GM18520 (cell line): ENCODE results near the gene SIAH1.
"Not testable (repeated sequence)": the region's sequence is repeated elsewhere in the genome, so short reads cannot be mapped to it uniquely, and the experiment has no call there.

Source experiments
- ATAC-seq: cut with Tn5 transposase; IDR thresholded peaks from one replicate; pipeline ENCODE4 v1.9.1; 2021; ENCODE audit not compliant: unreplicated experiment

SIAH1 gene

DNA sequence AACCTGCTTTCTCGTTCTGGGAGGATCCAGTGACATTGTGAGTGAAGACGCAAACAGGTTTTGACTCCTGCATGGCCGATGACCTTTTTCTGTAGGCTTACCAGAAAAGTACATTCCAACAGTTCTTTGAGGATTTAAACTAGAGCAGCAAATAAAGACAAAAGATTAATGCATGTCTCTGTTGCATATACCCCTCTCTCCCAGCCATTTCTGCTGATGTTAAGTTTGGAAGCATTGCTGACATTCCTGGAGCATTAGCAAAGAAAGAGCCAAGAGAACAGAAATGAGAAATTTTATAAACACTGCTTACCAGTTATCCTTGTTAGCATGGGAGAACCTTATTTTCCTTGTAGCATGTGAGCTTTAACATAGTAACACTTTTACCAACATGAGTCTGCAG, 49.3 kb downstream of the SIAH1 start:
- no peak for ATAC-seq

DNA sequence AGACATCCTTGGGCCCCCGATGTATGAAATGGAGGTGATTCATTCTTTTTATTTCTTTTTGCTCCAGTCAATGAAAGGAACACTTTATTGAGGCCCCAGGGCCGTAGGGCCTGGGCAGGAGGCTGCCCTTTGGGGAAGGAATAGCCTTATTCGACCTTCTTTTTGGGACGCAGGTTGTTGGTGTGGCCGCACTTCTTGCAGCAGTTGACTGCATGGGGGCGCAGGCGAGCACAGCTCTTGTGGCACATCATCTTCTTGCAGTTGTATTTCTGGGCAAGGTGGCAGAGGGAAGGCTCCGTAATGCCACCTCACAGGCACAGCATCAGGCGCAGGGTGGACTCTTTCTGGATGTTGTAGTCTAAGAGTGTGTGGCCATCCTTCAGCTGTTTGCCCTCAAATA, 50.9 kb downstream of the SIAH1 start:
- ATAC-seq: no peak

DNA sequence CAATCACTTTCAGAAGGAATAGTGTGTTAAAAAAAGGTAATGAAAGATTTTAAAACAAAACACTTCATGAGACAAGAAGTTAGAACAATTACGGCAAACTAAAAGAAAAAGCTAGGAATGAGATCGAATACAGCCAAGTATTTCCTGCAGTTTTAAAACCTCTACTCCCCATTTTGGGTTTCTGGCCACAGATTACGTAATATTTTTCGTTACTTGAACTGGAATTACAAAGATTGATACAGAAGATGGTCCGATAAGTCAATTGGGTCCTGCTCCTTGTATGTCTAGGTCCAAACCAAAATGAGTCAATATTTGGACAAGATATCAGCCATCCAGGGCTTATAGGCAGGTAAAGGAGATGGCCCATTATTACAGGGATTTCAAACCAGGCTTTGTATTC, 52.2 kb downstream of the SIAH1 start:
- no peak for ATAC-seq

DNA sequence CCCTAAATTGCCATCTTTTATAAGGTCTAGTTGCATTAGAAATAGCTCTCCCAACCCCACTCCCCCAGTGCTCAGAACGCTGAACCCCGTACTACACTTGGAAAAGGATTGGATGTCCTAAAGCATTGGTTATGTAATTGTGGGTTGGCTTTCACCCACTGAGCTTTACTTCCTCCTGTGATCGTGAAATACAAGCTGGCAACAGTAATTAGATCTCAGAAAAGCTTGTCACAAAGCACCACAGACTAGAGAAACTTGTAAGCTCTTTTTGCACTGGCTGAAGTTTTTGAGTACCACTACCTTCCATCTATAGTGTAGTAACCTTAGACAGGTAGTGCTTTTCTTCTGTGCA, 54.4 kb downstream of the SIAH1 start:
- ATAC-seq: no peak

DNA sequence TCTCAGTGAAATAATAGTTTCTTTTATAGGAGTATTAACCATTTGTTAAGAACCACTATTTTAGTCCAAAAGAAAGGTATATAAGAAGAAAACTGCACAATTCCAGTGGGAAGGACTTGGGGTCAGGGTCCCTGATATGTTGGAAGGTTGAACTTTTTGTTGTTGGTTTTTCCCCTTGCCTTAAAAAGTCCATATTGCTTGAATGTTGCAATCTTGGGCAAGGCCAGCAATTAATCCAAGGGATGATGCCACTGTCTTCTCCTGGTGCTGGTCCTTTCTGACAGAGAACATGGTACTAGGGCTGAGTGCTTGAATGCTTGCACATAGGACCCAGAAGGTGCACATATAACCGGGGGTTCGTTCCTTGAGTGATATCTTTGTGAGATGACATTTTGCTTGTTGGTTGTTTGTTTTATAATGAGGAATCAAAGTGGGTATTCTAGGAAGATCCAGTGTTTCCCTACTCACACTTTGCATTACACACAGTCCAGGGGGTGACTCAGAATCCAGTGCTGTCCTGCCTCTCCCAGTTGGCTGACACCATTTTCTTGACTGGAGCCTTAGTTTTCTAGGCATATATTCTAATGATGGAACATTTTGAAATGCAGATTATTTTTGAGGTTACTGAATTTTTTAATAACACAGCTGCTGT, 54.9 kb downstream of the SIAH1 start:
- no peak for ATAC-seq

DNA sequence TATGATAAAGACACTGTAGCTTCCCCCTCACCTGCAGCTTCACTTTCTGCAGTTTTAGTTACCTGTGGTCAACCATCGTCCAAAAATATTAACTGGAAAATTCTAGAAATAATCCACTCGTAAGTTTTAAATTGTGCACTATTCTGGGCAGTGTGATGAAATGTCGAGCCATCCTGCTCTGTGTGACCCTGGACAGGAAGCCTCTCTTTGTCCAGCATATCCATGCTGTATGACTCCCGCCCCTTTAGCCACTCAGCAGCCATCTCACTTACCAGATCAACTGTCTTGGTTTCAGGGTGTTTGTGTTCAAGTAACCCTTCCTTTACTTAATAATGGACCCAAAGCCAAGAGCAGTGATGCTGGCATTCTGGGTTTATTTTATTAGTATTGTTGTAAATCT, 56.1 kb downstream of the SIAH1 start:
- ATAC-seq: no peak

DNA sequence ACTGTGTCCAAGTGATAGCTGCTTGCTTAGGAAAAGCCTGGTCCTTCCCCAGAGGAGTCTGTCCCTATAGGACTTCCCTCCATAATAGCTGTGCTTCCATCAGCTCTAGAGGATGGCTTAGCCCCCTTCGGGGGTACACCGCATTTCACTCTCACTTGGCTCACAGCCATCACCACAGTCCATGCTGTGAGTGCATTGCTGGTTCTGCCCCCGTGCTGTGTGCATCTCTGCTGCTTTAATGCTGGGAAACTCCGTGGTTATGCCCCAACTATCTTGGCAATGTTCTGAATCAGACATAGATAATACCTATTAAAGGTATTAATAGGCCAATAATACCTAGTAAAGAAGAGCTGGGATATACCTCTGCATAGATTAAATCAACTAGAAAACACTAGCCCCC, 58.3 kb downstream of the SIAH1 start:
- ATAC-seq: no peak

DNA sequence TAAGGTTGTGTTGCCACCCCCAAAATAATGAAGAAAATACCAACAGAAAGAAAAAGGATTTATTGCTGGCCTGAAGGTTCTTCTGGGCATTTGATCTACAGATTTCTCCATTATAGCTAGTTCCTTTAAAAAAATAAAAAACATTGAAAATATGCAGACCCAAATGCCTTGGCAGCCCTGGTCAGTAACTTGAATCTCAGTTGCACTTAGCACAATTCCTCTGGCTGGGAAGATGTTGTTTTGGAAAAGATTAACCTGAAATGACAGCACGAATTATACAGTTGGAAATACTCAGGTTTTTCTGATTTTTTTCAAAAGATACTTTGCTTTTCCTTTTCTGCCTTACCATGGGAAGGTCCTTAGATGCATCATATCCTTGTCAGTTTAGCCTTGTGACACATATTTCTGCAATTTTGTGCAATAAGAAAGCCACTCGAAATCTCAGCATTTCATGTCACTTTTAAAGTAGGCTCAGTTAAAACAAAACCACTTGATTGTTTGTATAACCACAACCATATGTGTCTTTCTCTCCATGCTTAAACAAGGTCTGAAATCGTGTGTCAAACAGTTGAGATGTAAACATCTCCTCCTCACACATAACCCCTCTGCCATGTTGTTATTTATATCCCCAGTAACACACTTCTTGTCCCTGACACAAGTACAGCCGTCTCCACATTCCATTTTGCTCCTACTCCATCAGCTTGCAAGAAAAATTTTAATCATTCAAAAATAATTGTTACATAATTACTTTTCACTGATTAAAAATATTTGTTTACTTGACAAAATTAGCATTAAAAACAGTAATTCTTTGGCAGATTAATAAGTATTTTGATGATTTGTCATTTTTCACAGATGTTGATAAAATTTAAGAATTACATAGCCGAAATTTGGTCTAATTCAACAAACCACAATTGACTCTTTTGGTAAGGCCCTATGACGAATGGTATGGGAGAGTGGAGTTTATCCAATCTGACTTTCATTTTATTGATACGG, 61.1 kb downstream of the SIAH1 start:
- no peak for ATAC-seq

DNA sequence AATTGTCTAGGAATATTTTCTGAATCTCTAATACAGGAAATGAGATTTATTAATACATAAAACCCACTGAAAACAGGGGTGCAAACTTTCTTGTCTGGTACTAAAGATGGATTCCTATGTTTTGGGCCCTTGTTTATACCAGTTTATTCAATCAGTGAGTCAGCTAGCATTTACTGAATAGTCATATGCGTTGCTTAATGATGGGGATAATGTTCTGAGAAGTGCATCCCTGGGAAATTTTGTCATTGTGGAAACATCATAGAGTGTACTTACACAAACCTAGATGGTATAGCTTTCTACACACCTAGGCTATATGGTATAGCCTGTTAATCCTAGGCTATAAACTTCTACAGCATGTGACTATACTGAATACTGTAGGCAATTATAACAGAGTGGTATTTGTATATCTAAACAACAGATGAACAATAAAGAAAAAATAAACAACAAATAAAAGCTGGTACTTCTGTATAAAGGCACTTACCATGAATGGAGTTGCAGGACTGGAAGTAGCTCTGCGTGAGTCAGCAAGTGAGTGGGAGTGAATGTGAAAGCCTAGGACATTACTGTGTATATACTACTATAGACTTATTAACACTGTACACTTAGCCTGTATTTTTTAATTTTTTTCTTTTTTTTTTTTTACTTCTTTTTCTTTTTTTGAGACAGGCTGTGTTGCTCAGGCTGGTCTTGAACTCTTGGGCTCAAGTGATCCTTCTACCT, 63.7 kb downstream of the SIAH1 start:
- no peak for ATAC-seq

DNA sequence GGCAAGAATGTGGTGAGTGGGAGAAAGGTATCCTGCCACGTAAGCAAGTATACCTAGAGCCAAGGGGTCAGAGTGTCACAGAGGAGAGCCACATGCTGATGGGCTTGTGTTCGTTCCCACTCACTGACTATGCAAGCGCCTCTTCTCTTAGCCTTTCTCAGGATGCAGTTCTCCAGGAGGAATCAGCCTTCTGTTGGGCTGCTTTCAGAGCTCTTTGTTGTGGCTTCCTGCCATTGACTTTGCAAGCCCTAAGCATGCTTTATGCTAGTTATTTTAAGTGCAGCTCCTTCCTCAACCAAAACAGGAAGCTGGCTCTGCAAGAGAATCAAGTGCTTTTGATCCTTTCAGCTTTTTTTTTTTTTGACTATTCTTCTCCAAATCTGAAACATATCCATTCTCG, 66.6 kb downstream of the SIAH1 start:
- no peak for ATAC-seq

DNA sequence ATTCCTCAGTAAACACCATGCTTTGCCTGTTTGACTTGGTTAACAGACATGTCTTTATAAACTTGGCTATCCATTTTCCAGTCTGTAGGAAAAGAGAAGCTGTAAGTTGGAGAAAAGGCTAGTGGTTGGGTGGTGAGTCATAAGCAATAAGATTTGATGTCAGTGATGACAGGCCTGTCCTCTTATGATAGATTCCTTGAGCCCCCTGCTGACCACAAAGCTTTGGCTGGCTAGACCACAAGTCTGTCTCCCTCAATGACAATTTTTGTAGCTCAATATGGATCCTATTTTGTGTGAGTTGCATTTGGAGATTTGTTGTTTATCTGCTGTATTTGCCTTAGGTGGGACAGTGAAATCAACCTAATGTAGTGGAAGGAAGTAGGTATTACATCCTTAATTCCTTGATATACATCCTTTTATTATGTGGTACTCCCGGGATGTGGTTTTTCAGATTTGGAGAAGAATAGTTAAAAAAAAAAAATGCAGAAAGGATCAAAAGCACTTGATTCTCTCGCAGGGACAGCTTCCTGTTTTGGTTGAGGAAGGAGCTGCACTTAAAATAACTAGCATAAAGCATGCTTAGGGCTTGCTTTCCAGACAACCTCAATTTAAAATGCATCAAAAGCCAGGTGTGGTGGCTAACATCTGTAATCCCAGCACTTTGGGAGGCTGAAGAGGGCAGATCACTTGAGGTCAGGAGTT, 67.4 kb downstream of the SIAH1 start:
- ATAC-seq: no peak

DNA sequence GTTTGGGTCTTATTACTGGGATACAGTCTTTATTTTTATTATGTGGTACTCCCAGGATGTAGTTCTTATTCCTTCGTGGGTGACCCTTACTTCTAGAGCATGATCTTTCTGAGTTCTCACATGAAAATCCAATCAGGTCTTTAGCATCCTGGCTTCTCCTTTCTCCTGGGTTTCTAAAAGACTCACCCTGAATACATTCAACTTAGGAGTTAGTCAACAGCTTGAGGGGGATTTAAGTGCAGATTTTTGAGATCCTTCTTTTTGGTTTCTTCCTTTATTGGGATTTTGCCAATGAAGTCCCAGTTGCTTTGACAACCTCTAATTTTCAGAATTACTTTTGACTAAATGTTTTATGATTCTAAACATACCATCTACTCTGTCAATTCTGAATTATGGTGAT, 68.2 kb downstream of the SIAH1 start:
- no peak for ATAC-seq

DNA sequence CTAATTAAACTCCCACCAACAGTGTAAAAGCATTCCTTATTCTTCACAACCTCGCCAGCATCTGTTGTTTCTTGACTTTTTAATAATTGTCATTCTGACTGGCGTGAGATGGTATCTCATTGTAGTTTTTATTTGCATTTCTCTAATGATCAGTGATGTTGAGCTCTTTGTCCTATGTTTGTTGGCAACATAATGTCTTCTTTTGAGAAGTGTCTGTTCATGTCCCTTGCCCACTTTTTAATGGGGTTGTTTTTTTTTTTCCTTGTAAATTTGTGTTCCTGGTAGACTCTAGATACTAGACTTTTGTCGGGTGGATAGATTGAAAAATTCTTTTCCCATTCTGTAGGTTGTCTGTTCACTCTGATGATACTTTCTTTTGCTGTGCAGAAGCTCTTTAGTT, 71.3 kb downstream of the SIAH1 start:
- ATAC-seq: not testable (repeated sequence)

DNA sequence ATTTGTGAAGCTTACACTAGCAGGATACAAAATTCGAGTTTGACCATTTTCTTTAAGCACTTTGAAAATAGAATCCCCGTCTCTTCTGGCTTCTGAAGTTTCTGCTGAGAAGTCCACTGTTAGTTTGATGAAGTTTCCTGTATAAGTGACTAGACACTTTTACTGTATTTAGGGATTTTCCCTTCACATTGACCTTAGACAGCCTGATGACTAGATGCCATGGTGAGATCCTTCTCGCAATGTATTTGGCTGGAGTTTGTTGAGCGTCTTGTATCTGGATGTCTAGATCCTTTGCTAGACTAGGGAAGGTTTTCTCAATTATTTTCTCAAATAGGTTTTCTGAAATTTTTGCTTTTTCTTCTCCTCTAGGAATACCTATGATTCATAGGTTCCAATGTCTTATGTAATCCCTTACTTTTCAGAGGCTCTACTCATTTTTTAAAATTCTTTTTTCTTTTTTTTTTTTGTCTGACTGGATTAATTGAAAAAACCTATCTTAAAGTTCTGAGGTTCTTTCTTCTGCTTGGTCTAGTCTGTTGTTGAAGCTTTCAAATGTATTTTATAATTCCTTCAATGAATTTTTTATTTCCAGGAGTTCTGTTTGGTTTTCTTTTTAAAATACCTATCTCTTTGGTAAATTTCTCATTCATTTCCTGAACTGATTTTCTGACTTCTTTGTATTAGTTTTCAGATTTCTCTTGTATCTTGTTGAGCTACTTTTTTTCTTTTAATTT, 74.1 kb downstream of the SIAH1 start:
- no peak for ATAC-seq
